GM21367 (cell line): ENCODE data around the gene KRI1.

Experiments
- ATAC-seq: cut with Tn5 transposase; IDR thresholded peaks from one replicate; pipeline ENCODE4 v1.9.1; 2021; ENCODE audit not compliant: unreplicated experiment

Gene KRI1

GRCh38 chr19:10520652-10521318, 45.0 kb downstream of the KRI1 start:
- no peak for ATAC-seq

- ATAC-seq = no peak
Measured at GRCh38 chr19:10519421-10519820, 46.4 kb downstream of the KRI1 start.

GRCh38 chr19:10518444-10519361, 47.1 kb downstream of the KRI1 start:
- ATAC-seq = no peak

- no peak for ATAC-seq
Measured at GRCh38 chr19:10517760-10518443, 47.9 kb downstream of the KRI1 start.

- ATAC-seq = no peak
Measured at GRCh38 chr19:10517361-10517759, 48.5 kb downstream of the KRI1 start, which contains the start of gene S1PR5. TSS of gene S1PR5 (minus strand) at chr19:10517447. CDS start at chr19:10515011, 2,436 bp downstream.

GRCh38 chr19:10516671-10517286, 49.0 kb downstream of the KRI1 start:
- no peak for ATAC-seq

- no peak for ATAC-seq
Measured at GRCh38 chr19:10516064-10516385, 49.8 kb downstream of the KRI1 start.

GRCh38 chr19:10514211-10515145, 51.3 kb downstream of the KRI1 start:
- no peak for ATAC-seq

- ATAC-seq = no peak
Measured at GRCh38 chr19:10513223-10513622, 52.6 kb downstream of the KRI1 start.

- ATAC-seq = no peak
Measured at GRCh38 chr19:10510301-10510802, 55.5 kb downstream of the KRI1 start.

GRCh38 chr19:10508707-10509106, 57.1 kb downstream of the KRI1 start:
- no peak for ATAC-seq

GRCh38 chr19:10508036-10508435, 57.8 kb downstream of the KRI1 start:
- ATAC-seq = no peak

- ATAC-seq = no peak
Measured at GRCh38 chr19:10505583-10506229, 60.1 kb downstream of the KRI1 start.
